Stimulated activated naive B cell treated with anti-CD40 and anti-IgM and Interleukin-4, amounts not matched to agents 10 μg/mL and 1 μg/mL and 100 μg/mL, for 72 hours (primary cell): ENCODE measurements around the gene FCAMR.

Experiments used
- ATAC-seq, 2 donors: fragments of 150-1000 bp; cut with Tn5 transposase; replicated peaks; 2 replicates each; pipeline ENCODE4 v1.10.0; 2021; ENCODE audit warnings: moderate library complexity in 1 of 2
- DNase-seq: peaks from one replicate; pipeline ENCODE4 v3.0.0; 2021
- H3K27ac Mint-ChIP-seq: one replicate; pipeline ENCODE4 v1.8.0; 2022; ENCODE audit warnings: mild to moderate bottlenecking, mixed read lengths
- H3K27me3 Mint-ChIP-seq, 2 donors: one replicate each; pipeline ENCODE4 v1.8.0; 2022; ENCODE audit warnings: mixed read lengths in 2 of 2
- H3K36me3 Mint-ChIP-seq, 2 donors: one replicate each; pipeline ENCODE4 v1.8.0; 2022; ENCODE audit warnings: mixed read lengths in 2 of 2, mild to moderate bottlenecking in 1 of 2
- H3K4me1 Mint-ChIP-seq, 2 donors: one replicate each; pipeline ENCODE4 v1.8.0; 2022; ENCODE audit warnings: mixed read lengths in 2 of 2, mild to moderate bottlenecking in 1 of 2
- H3K4me3 Mint-ChIP-seq, 2 donors: one replicate each; pipeline ENCODE4 v1.8.0; 2022; ENCODE audit warnings: mild to moderate bottlenecking in 2 of 2, mixed read lengths in 2 of 2, moderate library complexity in 1 of 2
- H3K9me3 Mint-ChIP-seq, 2 donors: one replicate each; pipeline ENCODE4 v1.8.0; 2022; ENCODE audit warnings: mixed read lengths in 2 of 2, mild to moderate bottlenecking in 1 of 2

The FCAMR gene

GRCh38 chr1:206978259-206978658 lies 8.0 kb upstream of the FCAMR start:
- Mint-ChIP-seq H3K9me3 (no peaks in the 10 kb centered on the region), H3K27me3 (peaks cover 0 to 5% of the 10 kb centered on the region in 2 donors), H3K4me3 (no peak overlapping the region), H3K4me1 (peaks cover 3 to 11% of the 10 kb centered on the region in 2 donors), H3K36me3 (no peaks in the 10 kb centered on the region), H3K27ac (no peak overlapping the region)
- DNase-seq, result no peak
- ATAC-seq, result no peak

GRCh38 chr1:206975306-206975705 lies 5.0 kb upstream of the FCAMR start:
- no peaks in the 10 kb centered on the region for H3K36me3 Mint-ChIP-seq
- H3K9me3 Mint-ChIP-seq, result no peaks in the 10 kb centered on the region
- no peak overlapping the region for H3K27ac Mint-ChIP-seq
- DNase-seq (no peak), ATAC-seq (no peak)
- no peak overlapping the region for H3K4me3 Mint-ChIP-seq
- peaks cover 16 to 24% of the 10 kb centered on the region in 2 donors for H3K4me1 Mint-ChIP-seq
- H3K27me3 Mint-ChIP-seq, result peaks cover 0 to 9% of the 10 kb centered on the region in 2 donors

GRCh38 chr1:206974140-206974539 lies 3.9 kb upstream of the FCAMR start:
- H3K36me3 Mint-ChIP-seq, result no peaks in the 10 kb centered on the region
- ATAC-seq (no peak), DNase-seq (no peak)
- H3K27ac Mint-ChIP-seq, result no peak overlapping the region
- H3K4me1 Mint-ChIP-seq, result peaks cover 13 to 22% of the 10 kb centered on the region in 2 donors
- H3K9me3 Mint-ChIP-seq, result no peaks in the 10 kb centered on the region
- H3K27me3 Mint-ChIP-seq, result peaks cover 0 to 16% of the 10 kb centered on the region in 2 donors
- no peak overlapping the region for H3K4me3 Mint-ChIP-seq

- H3K27ac Mint-ChIP-seq, result no peak overlapping the region
- no peak overlapping the region for H3K4me3 Mint-ChIP-seq
- peaks cover 19 to 32% of the 10 kb centered on the region in 2 donors for H3K4me1 Mint-ChIP-seq
- ATAC-seq (no peak), DNase-seq (no peak)
- H3K27me3 Mint-ChIP-seq, result peaks cover 0 to 23% of the 10 kb centered on the region in 2 donors
- H3K36me3 Mint-ChIP-seq, result no peaks in the 10 kb centered on the region
- no peaks in the 10 kb centered on the region for H3K9me3 Mint-ChIP-seq
These were observed 2.5 kb upstream of the FCAMR start for GRCh38 chr1:206972728-206973127.

- Mint-ChIP-seq H3K36me3 (no peaks in the 10 kb centered on the region), H3K27me3 (peaks cover 0 to 23% of the 10 kb centered on the region in 2 donors), H3K27ac (peak overlapping the region; percentile 53), H3K9me3 (no peaks in the 10 kb centered on the region), H3K4me1 (peaks cover 24 to 42% of the 10 kb centered on the region in 2 donors), H3K4me3 (no peak overlapping the region)
- DNase-seq, result no peak
- ATAC-seq, result peak; percentile 86 to 87
These were observed 882 bp upstream of the FCAMR start for GRCh38 chr1:206971029-206971655.

GRCh38 chr1:206969090-206969489 lies 1.2 kb downstream of the FCAMR start:
- peaks cover 0 to 23% of the 10 kb centered on the region in 2 donors for H3K27me3 Mint-ChIP-seq
- H3K9me3 Mint-ChIP-seq, result no peaks in the 10 kb centered on the region
- DNase-seq (no peak), ATAC-seq (no peak)
- no peaks in the 10 kb centered on the region for H3K36me3 Mint-ChIP-seq
- no peak overlapping the region for H3K27ac Mint-ChIP-seq
- peaks cover 24 to 42% of the 10 kb centered on the region in 2 donors for H3K4me1 Mint-ChIP-seq
- no peak overlapping the region for H3K4me3 Mint-ChIP-seq

GRCh38 chr1:206967096-206967849 lies 3.0 kb downstream of the FCAMR start:
- H3K9me3 Mint-ChIP-seq, result no peaks in the 10 kb centered on the region
- no peaks in the 10 kb centered on the region for H3K36me3 Mint-ChIP-seq
- peaks cover 28 to 47% of the 10 kb centered on the region in 2 donors for H3K4me1 Mint-ChIP-seq
- ATAC-seq, result peak; percentile 73 to 74
- H3K27ac Mint-ChIP-seq, result no peak overlapping the region
- DNase-seq, result no peak
- peaks cover 0 to 18% of the 10 kb centered on the region in 2 donors for H3K27me3 Mint-ChIP-seq
- peak overlapping the region; percentile 1 to 36 for H3K4me3 Mint-ChIP-seq

- no peak for DNase-seq
- H3K27ac Mint-ChIP-seq, result no peak overlapping the region
- no peaks in the 10 kb centered on the region for H3K36me3 Mint-ChIP-seq
- peaks cover 0 to 17% of the 10 kb centered on the region in 2 donors for H3K27me3 Mint-ChIP-seq
- no peak overlapping the region for H3K4me3 Mint-ChIP-seq
- no peak for ATAC-seq
- H3K9me3 Mint-ChIP-seq, result no peaks in the 10 kb centered on the region
- H3K4me1 Mint-ChIP-seq, result peaks cover 25 to 42% of the 10 kb centered on the region in 2 donors
These were observed 4.5 kb downstream of the FCAMR start for GRCh38 chr1:206965781-206966180.

- no peaks in the 10 kb centered on the region for H3K36me3 Mint-ChIP-seq
- peaks cover 19 to 29% of the 10 kb centered on the region in 2 donors for H3K4me1 Mint-ChIP-seq
- ATAC-seq (no peak), DNase-seq (no peak)
- H3K9me3 Mint-ChIP-seq, result no peaks in the 10 kb centered on the region
- H3K4me3 Mint-ChIP-seq, result no peak overlapping the region
- peaks cover 0 to 5% of the 10 kb centered on the region in 2 donors for H3K27me3 Mint-ChIP-seq
- no peak overlapping the region for H3K27ac Mint-ChIP-seq
These were observed 6.5 kb downstream of the FCAMR start for GRCh38 chr1:206963740-206964139.

GRCh38 chr1:206963119-206963712 lies 7.0 kb downstream of the FCAMR start:
- Mint-ChIP-seq H3K27ac (no peak overlapping the region), H3K9me3 (no peaks in the 10 kb centered on the region), H3K36me3 (no peaks in the 10 kb centered on the region), H3K4me3 (no peak overlapping the region), H3K4me1 (peaks cover 18 to 23% of the 10 kb centered on the region in 2 donors), H3K27me3 (no peaks in the 10 kb centered on the region)
- ATAC-seq (no peak), DNase-seq (no peak)

- H3K36me3 Mint-ChIP-seq, result no peaks in the 10 kb centered on the region
- peaks cover 11 to 14% of the 10 kb centered on the region in 2 donors for H3K4me1 Mint-ChIP-seq
- H3K27ac Mint-ChIP-seq, result no peak overlapping the region
- ATAC-seq (peak in 1 of 2 donors; percentile 29), DNase-seq (no peak)
- no peaks in the 10 kb centered on the region for H3K27me3 Mint-ChIP-seq
- no peak overlapping the region for H3K4me3 Mint-ChIP-seq
- no peaks in the 10 kb centered on the region for H3K9me3 Mint-ChIP-seq
These were observed 8.0 kb downstream of the FCAMR start for GRCh38 chr1:206962272-206962671.

GRCh38 chr1:206961668-206962067 lies 8.6 kb downstream of the FCAMR start:
- no peak for ATAC-seq
- Mint-ChIP-seq H3K9me3 (no peaks in the 10 kb centered on the region), H3K36me3 (no peaks in the 10 kb centered on the region), H3K4me3 (no peak overlapping the region), H3K4me1 (peaks cover 8% of the 10 kb centered on the region in 2 donors), H3K27ac (no peak overlapping the region), H3K27me3 (no peaks in the 10 kb centered on the region)
- no peak for DNase-seq

- H3K4me1 Mint-ChIP-seq, result peaks cover 9 to 10% of the 10 kb centered on the region in 2 donors
- no peak for ATAC-seq
- no peak for DNase-seq
- H3K4me3 Mint-ChIP-seq, result no peak overlapping the region
- peak overlapping the region; percentile 1 for H3K27ac Mint-ChIP-seq
- no peaks in the 10 kb centered on the region for H3K27me3 Mint-ChIP-seq
- no peaks in the 10 kb centered on the region for H3K36me3 Mint-ChIP-seq
- no peaks in the 10 kb centered on the region for H3K9me3 Mint-ChIP-seq
These were observed 9.4 kb downstream of the FCAMR start for GRCh38 chr1:206960676-206961386.

- H3K27me3 Mint-ChIP-seq, result no peaks in the 10 kb centered on the region
- H3K27ac Mint-ChIP-seq, result no peak overlapping the region
- no peaks in the 10 kb centered on the region for H3K36me3 Mint-ChIP-seq
- DNase-seq (no peak), ATAC-seq (no peak)
- H3K4me1 Mint-ChIP-seq, result peaks cover 24 to 31% of the 10 kb centered on the region in 2 donors
- H3K4me3 Mint-ChIP-seq, result no peak overlapping the region
- H3K9me3 Mint-ChIP-seq, result no peaks in the 10 kb centered on the region
These were observed 12.1 kb downstream of the FCAMR start for GRCh38 chr1:206958144-206958543.
